SK-N-SH (cell line): Measurements from ENCODE around the gene SYT13. TPM values are rescaled to one million over a fixed set of nuclear protein-coding genes. Genes with fewer than 3 reads are reported as not detected.

Experiments used
- CTCF ChIA-PET: fragments of 300-600, 350-600 bp; formaldehyde crosslinking; extraction: SDS; loops from one replicate; lab custom pipeline; 2021; lab: Yijun Ruan, JAX
- POLR2A ChIA-PET: fragments of 350-600 bp; sonication (Branson Sonifier 250); formaldehyde crosslinking; extraction: SDS; loops from one replicate; lab custom pipeline; 2020; ENCODE audit warnings: antibody characterized with exemption, inconsistent platforms; lab: Yijun Ruan, JAX
- DNase-seq: peaks from one replicate; pipeline ENCODE4 v3.0.0; 2012
- H2AFZ ChIP-seq: fragments of 200-600 bp; sonication (generic); 2 replicates; pipeline ENCODE4 v1.8.1; 2016; ENCODE audit warnings: antibody characterized with exemption, mild to moderate bottlenecking, low read depth
- H3F3A ChIP-seq: fragments of 200-600 bp; sonication (generic); replicated peaks from 2 replicates; pipeline ENCODE3; 2016; ENCODE audit warnings: antibody characterized with exemption, mild to moderate bottlenecking; ENCODE audit not compliant: insufficient read depth
- H3K27ac ChIP-seq, 2 experiments: fragments of 200-500 bp in 1 of 2; fragments of 200-600 bp in 1 of 2; sonication (Bioruptor generic) in 1 of 2; sonication (generic), shearing (Covaris generic) in 1 of 2; 2 replicates each; pipeline versions ENCODE4 v1.5.1 to v1.6.1; 2014 to 2016; ENCODE audit warnings: low read depth in 2 of 2, inconsistent platforms in 1 of 2, low read length in 1 of 2, mild to moderate bottlenecking in 1 of 2, mixed read lengths in 1 of 2
- H3K27me3 ChIP-seq: fragments of 200-600 bp; sonication (generic), shearing (Covaris generic); 2 replicates; pipeline ENCODE4 v1.6.1; 2016; ENCODE audit warnings: mixed run types; ENCODE audit not compliant: insufficient read depth
- H3K36me3 ChIP-seq, 2 experiments: fragments of 200-500 bp in 1 of 2; fragments of 200-600 bp in 1 of 2; sonication (Bioruptor generic) in 1 of 2; sonication (generic) in 1 of 2; replicated peaks in 1 of 2; 2 replicates each; pipeline versions ENCODE3 to v1.5.1; 2014 to 2016; ENCODE audit warnings: low read length in 1 of 2, mild to moderate bottlenecking in 1 of 2; ENCODE audit not compliant: insufficient read depth in 2 of 2, control insufficient read depth in 1 of 2
- H3K4me1 ChIP-seq, 2 experiments: fragments of 200-500 bp in 1 of 2; fragments of 200-600 bp in 1 of 2; sonication (Bioruptor generic) in 1 of 2; sonication (generic), shearing (Covaris generic) in 1 of 2; 2 replicates each; pipeline versions ENCODE4 v1.5.1 to v1.6.1; 2014 to 2016; ENCODE audit warnings: low read depth in 1 of 2, low read length in 1 of 2, mixed run types in 1 of 2; ENCODE audit not compliant: insufficient read depth in 2 of 2, control insufficient read depth in 1 of 2
- H3K4me2 ChIP-seq: fragments of 200-600 bp; sonication (generic), shearing (Covaris generic); 2 replicates; pipeline ENCODE4 v1.6.1; 2017; ENCODE audit warnings: mixed run types
- H3K4me3 ChIP-seq, 2 experiments: fragments of 200-500 bp in 1 of 2; fragments of 200-600 bp in 1 of 2; sonication (Bioruptor generic) in 1 of 2; sonication (generic), shearing (Covaris generic) in 1 of 2; 2 replicates each; pipeline versions ENCODE4 v1.5.1 to v1.8.1; 2014 to 2016; ENCODE audit warnings: low read depth in 2 of 2, inconsistent platforms in 1 of 2, low read length in 1 of 2, mild to moderate bottlenecking in 1 of 2, mixed read lengths in 1 of 2, moderate library complexity in 1 of 2
- H3K79me2 ChIP-seq: fragments of 200-600 bp; sonication (generic); 2 replicates; pipeline ENCODE4 v1.8.1; 2017; ENCODE audit warnings: mild to moderate bottlenecking; ENCODE audit not compliant: insufficient read depth
- H3K9ac ChIP-seq: fragments of 200-600 bp; sonication (generic); 2 replicates; pipeline ENCODE4 v1.6.1; 2017; ENCODE audit warnings: mixed run types
- H3K9me2 ChIP-seq: fragments of 200-600 bp; sonication (generic); 2 replicates; pipeline ENCODE4 v1.6.1; 2017; ENCODE audit warnings: mixed run types
- H3K9me3 ChIP-seq: fragments of 200-600 bp; sonication (generic); 2 replicates; pipeline ENCODE4 v1.6.1; 2017; ENCODE audit warnings: mixed run types, mild to moderate bottlenecking, moderate library complexity
- H4K20me1 ChIP-seq: fragments of 200-600 bp; sonication (generic); 2 replicates; pipeline ENCODE4 v1.6.1; 2017; ENCODE audit warnings: mild to moderate bottlenecking, mixed run types; ENCODE audit not compliant: insufficient read depth
- CHD2 ChIP-seq: fragments of 150-350 bp; IDR thresholded peaks from 2 replicates; pipeline ENCODE4 v1.6.1; 2018; ENCODE audit warnings: low read length; ENCODE audit not compliant: partially characterized antibody
- ELF1 ChIP-seq: IDR thresholded peaks from 2 replicates; pipeline ENCODE4 v1.4.0; 2012
- FOXJ3 ChIP-seq: sonication (generic); formaldehyde crosslinking; IDR thresholded peaks from 2 replicates; pipeline ENCODE4 v1.5.1; 2020; ENCODE audit warnings: mild to moderate bottlenecking, missing genetic modification reagents
- GABPA ChIP-seq: IDR thresholded peaks from 2 replicates; pipeline ENCODE4 v1.4.0; 2012; ENCODE audit warnings: low read depth, mild to moderate bottlenecking
- GATA2 ChIP-seq: sonication (generic); formaldehyde crosslinking; IDR thresholded peaks from 2 replicates; pipeline ENCODE4 v1.5.0; 2020; ENCODE audit warnings: mild to moderate bottlenecking, missing genetic modification reagents
- JUND ChIP-seq: IDR thresholded peaks from 2 replicates; pipeline ENCODE4 v1.4.0; 2012
- MAX ChIP-seq: IDR thresholded peaks from 2 replicates; pipeline ENCODE4 v1.4.0; 2012; ENCODE audit warnings: low read depth
- MEF2A ChIP-seq: IDR thresholded peaks from 2 replicates; pipeline ENCODE4 v1.4.0; 2012; ENCODE audit warnings: low read depth, borderline replicate concordance
- MXI1 ChIP-seq: IDR thresholded peaks from 2 replicates; pipeline ENCODE4 v1.6.1; 2012; ENCODE audit warnings: mild to moderate bottlenecking, low read depth, low read length, improper control_type of control experiment
- NFIC ChIP-seq: IDR thresholded peaks from 2 replicates; pipeline ENCODE4 v1.4.0; 2012; ENCODE audit warnings: borderline replicate concordance
- POLR2AphosphoS5 ChIP-seq: IDR thresholded peaks from 2 replicates; pipeline ENCODE4 v1.6.1; 2012; ENCODE audit warnings: low read depth, low read length
- RAD21 ChIP-seq: IDR thresholded peaks from 2 replicates; pipeline ENCODE4 v1.6.1; 2012; ENCODE audit warnings: mild to moderate bottlenecking, low read length
- RCOR1 ChIP-seq: fragments of 150-350 bp; IDR thresholded peaks from 2 replicates; pipeline ENCODE4 v1.6.1; 2017; ENCODE audit warnings: antibody characterized with exemption, low read length
- REST ChIP-seq: IDR thresholded peaks from 2 replicates; pipeline ENCODE4 v1.6.1; 2012; ENCODE audit warnings: mild to moderate bottlenecking, low read depth, low read length, moderate library complexity
- RFX5 ChIP-seq: IDR thresholded peaks from 2 replicates; pipeline ENCODE4 v1.6.1; 2012; ENCODE audit warnings: mild to moderate bottlenecking, improper control_type of control experiment, low read length
- SIN3A ChIP-seq: IDR thresholded peaks from 2 replicates; pipeline ENCODE4 v1.6.1; 2012; ENCODE audit warnings: low read depth, mild to moderate bottlenecking, low read length, moderate library complexity, borderline replicate concordance
- SMC3 ChIP-seq: IDR thresholded peaks from 2 replicates; pipeline ENCODE4 v1.6.1; 2012; ENCODE audit warnings: low read depth, low read length, improper control_type of control experiment
- TCF12 ChIP-seq: IDR thresholded peaks from 2 replicates; pipeline ENCODE4 v1.4.0; 2012
- TEAD4 ChIP-seq: IDR thresholded peaks from 2 replicates; pipeline ENCODE4 v1.4.0; 2012; ENCODE audit warnings: mild to moderate bottlenecking, borderline replicate concordance; ENCODE audit not compliant: insufficient read depth
- USF2 ChIP-seq: fragments of 150-350 bp; IDR thresholded peaks from 2 replicates; pipeline ENCODE4 v1.6.1; 2017; ENCODE audit warnings: antibody characterized with exemption, low read length, low read depth, borderline replicate concordance
- WGBS: methylation state at CpG from one replicate; pipeline ENCODE4 v1.1.6; 2017; ENCODE audit warnings: low lambda C conversion rate; 5-methylcytosine and 5-hydroxymethylcytosine counted together
- polyA plus RNA-seq, 3 experiments: library from polyadenylated mRNA; depleted of rRNA; stranded (reverse); fragments of >200 nt; gene quantifications; 2 replicates each; pipeline ENCODE4 v1.2.3, GENCODE V29; 2012
- TF ChIP-seq, protein P1 (sequence below): IDR thresholded peaks from 2 replicates; pipeline ENCODE4; 2012

Gene SYT13
- polyA plus RNA-seq, 1 of the 3 experiments (the other 2 are of a cell fraction), result not detected

GRCh38 chr11:45269678-45270077, 16.5 kb downstream of the SYT13 start (continued):
- TF ChIP-seq SIN3A, result no peak

DNA sequence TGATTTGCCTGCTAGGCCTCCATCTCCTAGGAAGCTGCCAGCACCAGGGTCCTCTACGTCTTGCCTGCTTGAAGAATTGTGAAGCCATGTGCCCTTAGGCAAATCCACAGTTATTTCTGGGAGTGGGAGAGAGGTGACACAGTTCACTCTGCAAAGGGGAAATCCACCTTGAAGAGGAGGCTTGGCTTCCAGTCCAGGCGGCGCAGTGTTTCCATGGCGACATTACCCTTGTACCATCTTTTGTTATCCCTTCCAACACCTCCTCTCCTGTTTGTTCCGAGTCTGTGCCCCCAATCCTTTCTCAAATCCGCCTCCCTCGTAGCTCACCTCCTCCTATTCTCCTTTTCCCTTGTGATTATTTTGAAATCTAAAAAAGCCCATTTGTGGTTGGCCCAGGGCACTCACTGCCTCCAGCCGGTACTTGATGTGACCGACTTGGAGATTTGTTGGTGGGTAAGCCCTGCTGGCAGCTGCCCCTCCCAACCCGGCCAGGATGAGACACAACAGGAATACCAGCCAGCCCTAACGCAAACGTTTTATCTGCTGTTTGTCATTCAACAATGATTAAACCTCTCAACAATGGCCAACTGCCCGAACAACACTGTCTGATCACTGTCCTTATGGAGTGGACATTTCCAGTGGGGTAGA, 18.4 kb downstream of the SYT13 start:
- DNase-seq, result no peak
- POLR2A ChIA-PET, result no interaction called here
- H3F3A ChIP-seq, result peaks cover 4% of the 10 kb centered on the region
- H3K79me2 ChIP-seq, result no peaks in the 10 kb centered on the region
- no peak overlapping the region for H2AFZ ChIP-seq
- H3K27me3 ChIP-seq, result no peaks in the 10 kb centered on the region
- WGBS, result 55% methylated on average over 13 of the region's 13 CpGs
- no peaks in the 10 kb centered on the region for H3K9me3 ChIP-seq
- CTCF ChIA-PET, result interaction anchor here (1.2 to 1.7 kb wide), 3 partner anchors 15 to 331 kb away, joined by 4 to 6 read pairs (median 5); no protein-coding TSS in a partner anchor
- no peaks in the 10 kb centered on the region for H3K36me3 ChIP-seq
- no peaks in the 10 kb centered on the region for H4K20me1 ChIP-seq
- H3K27ac ChIP-seq, result no peak overlapping the region
- no peak overlapping the region for H3K4me3 ChIP-seq
- TF ChIP-seq GATA2 (CRISPR knock-in tag) (no peak), SMC3 (no peak), CHD2 (no peak), RFX5 (no peak), GABPA (no peak), POLR2AphosphoS5 (no peak), TEAD4 (no peak), RAD21 (no peak), FOXJ3 (CRISPR knock-in tag) (no peak), NFIC (no peak), ELF1 (no peak), USF2 (no peak), MEF2A (no peak), TCF12 (no peak), JUND (no peak), REST (no peak), MXI1 (no peak), MAX (no peak), RCOR1 (no peak)
- TF ChIP-seq, protein P1, sequence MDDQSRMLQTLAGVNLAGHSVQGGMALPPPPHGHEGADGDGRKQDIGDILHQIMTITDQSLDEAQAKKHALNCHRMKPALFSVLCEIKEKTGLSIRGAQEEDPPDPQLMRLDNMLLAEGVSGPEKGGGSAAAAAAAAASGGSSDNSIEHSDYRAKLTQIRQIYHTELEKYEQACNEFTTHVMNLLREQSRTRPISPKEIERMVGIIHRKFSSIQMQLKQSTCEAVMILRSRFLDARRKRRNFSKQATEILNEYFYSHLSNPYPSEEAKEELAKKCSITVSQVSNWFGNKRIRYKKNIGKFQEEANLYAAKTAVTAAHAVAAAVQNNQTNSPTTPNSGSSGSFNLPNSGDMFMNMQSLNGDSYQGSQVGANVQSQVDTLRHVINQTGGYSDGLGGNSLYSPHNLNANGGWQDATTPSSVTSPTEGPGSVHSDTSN, result no peak
- H3K9me2 ChIP-seq, result no peaks in the 10 kb centered on the region
- H3K4me2 ChIP-seq, result no peak overlapping the region
- H3K9ac ChIP-seq, result no peak overlapping the region
- H3K4me1 ChIP-seq, result no peaks in the 10 kb centered on the region
